ENCODE data around the gene MRGPRD. TPM values are rescaled to one million over a fixed set of nuclear protein-coding genes. Genes with fewer than 3 reads are reported as not detected.
"Not testable (repeated sequence)": the region's sequence is repeated elsewhere in the genome, so short reads cannot be mapped to it uniquely, and the experiment has no call there.

Gene MRGPRD
- total RNA-seq, 8 experiments from 2014 or later: 0.21 TPM; not detected in 7

GRCh38 chr11:68978931-68979594, 1.7 kb downstream of the MRGPRD start:
- Histone ChIP-seq H3K4me1 (replicated peaks in 1 of 2) (peaks cover 0 to 4% of the 10 kb centered on the region in 2 donors), H3K27ac (no peak overlapping the region), H3K4me3 (no peak overlapping the region)
- WGBS, 10 experiments: 47 to 100% (median 63%) methylated on average over 1 to 4 of the region's 15 CpGs; no CpG with 5 or more reads in 5 of the 10 experiments
- in situ Hi-C loops (cut with MboI; ENCODE audit: low pct_unique_long_range_greater_than_20kb in 2 of 9, low sequenced_read_pairs in 9 of 9, unreplicated experiment in 9 of 9): no loop called here
- ATAC-seq (replicated peaks in 6 of 8): no peak

- in situ Hi-C loops (cut with MboI; ENCODE audit: low pct_unique_long_range_greater_than_20kb in 2 of 9, low sequenced_read_pairs in 9 of 9, unreplicated experiment in 9 of 9): no loop called here
- Histone ChIP-seq H3K27ac (no peak overlapping the region), H3K4me3 (no peak overlapping the region), H3K4me1 (replicated peaks in 1 of 2) (peaks cover 0 to 4% of the 10 kb centered on the region in 2 donors)
- ATAC-seq (replicated peaks in 6 of 8): no peak
- WGBS, 10 experiments: 40 to 100% (median 80%) methylated on average over 1 to 3 of the region's 5 CpGs; no CpG with 5 or more reads in 3 of the 10 experiments
Measured at GRCh38 chr11:68978626-68978930, 2.2 kb downstream of the MRGPRD start.

GRCh38 chr11:68977781-68978625, 2.8 kb downstream of the MRGPRD start:
- in situ Hi-C loops (cut with MboI; ENCODE audit: low pct_unique_long_range_greater_than_20kb in 2 of 9, low sequenced_read_pairs in 9 of 9, unreplicated experiment in 9 of 9): no loop called here
- H3K27ac ChIP-seq: no peak overlapping the region
- no peak for ATAC-seq (replicated peaks in 6 of 8)
- 7 to 80% (median 63%) methylated on average over 1 to 7 of the region's 14 CpGs; no CpG with 5 or more reads in 3 of the 10 experiments for WGBS, 10 experiments
- H3K4me3 ChIP-seq: no peak overlapping the region
- peaks cover 0 to 4% of the 10 kb centered on the region in 2 donors for H3K4me1 ChIP-seq (replicated peaks in 1 of 2)

- peaks cover 0 to 4% of the 10 kb centered on the region in 2 donors for H3K4me1 ChIP-seq (replicated peaks in 1 of 2)
Measured at GRCh38 chr11:68976563-68976962, 4.2 kb downstream of the MRGPRD start.

GRCh38 chr11:68976095-68976494, 4.7 kb downstream of the MRGPRD start:
- Histone ChIP-seq H3K27ac (no peak overlapping the region), H3K4me1 (replicated peaks in 1 of 2) (peaks cover 0 to 4% of the 10 kb centered on the region in 2 donors), H3K4me3 (no peak overlapping the region)
- in situ Hi-C loops (cut with MboI; ENCODE audit: low pct_unique_long_range_greater_than_20kb in 2 of 9, low sequenced_read_pairs in 9 of 9, unreplicated experiment in 9 of 9): no loop called here
- 24 to 82% (median 63%) methylated on average over 1 to 4 of the region's 4 CpGs; no CpG with 5 or more reads in 4 of the 10 experiments for WGBS, 10 experiments
- no peak for ATAC-seq (replicated peaks in 6 of 8)

More at GRCh38 chr11:68976563-68976962, 4.2 kb downstream of the MRGPRD start:
- in situ Hi-C loops (cut with MboI; ENCODE audit: low pct_unique_long_range_greater_than_20kb in 2 of 9, low sequenced_read_pairs in 9 of 9, unreplicated experiment in 9 of 9): no loop called here
- WGBS, 10 experiments: 0 to 83% (median 10%) methylated on average over 2 to 3 of the region's 4 CpGs; no CpG with 5 or more reads in 7 of the 10 experiments
- no peak overlapping the region for H3K27ac ChIP-seq
- no peak for ATAC-seq (replicated peaks in 6 of 8)
- no peak overlapping the region for H3K4me3 ChIP-seq

- ATAC-seq (replicated peaks in 6 of 8): peak in 7 of 8 experiments; percentile 42 to 88 (median 67)
- H3K27ac ChIP-seq: no peak overlapping the region
- no peak overlapping the region for H3K4me3 ChIP-seq
- 0 to 100% (median 83%) methylated on average over 1 to 5 of the region's 23 CpGs; no CpG with 5 or more reads in 2 of the 10 experiments for WGBS, 10 experiments
- peaks cover 0 to 4% of the 10 kb centered on the region in 2 donors for H3K4me1 ChIP-seq (replicated peaks in 1 of 2)
- in situ Hi-C loops (cut with MboI; ENCODE audit: low pct_unique_long_range_greater_than_20kb in 2 of 9, low sequenced_read_pairs in 9 of 9, unreplicated experiment in 9 of 9): no loop called here
Measured at GRCh38 chr11:68974421-68975194, 6.2 kb downstream of the MRGPRD start.

- H3K4me3 ChIP-seq; ATAC-seq (replicated peaks in 6 of 8); in situ Hi-C loops (cut with MboI; ENCODE audit: low pct_unique_long_range_greater_than_20kb in 2 of 9, low sequenced_read_pairs in 9 of 9, unreplicated experiment in 9 of 9); H3K27ac ChIP-seq; H3K4me1 ChIP-seq (replicated peaks in 1 of 2): not testable (repeated sequence)
- 80 to 100% (median 91%) methylated on average over 1 to 9 of the region's 12 CpGs; no CpG with 5 or more reads in 2 of the 10 experiments for WGBS, 10 experiments
Measured at GRCh38 chr11:68973706-68974105, 7.1 kb downstream of the MRGPRD start.

GRCh38 chr11:68973219-68973618, 7.6 kb downstream of the MRGPRD start:
- Histone ChIP-seq H3K27ac (no peak overlapping the region), H3K4me1 (replicated peaks in 1 of 2) (peaks cover 0 to 4% of the 10 kb centered on the region in 2 donors), H3K4me3 (no peak overlapping the region)
- no peak for ATAC-seq (replicated peaks in 6 of 8)
- 20 to 80% (median 60%) methylated on average over 1 to 4 of the region's 4 CpGs; no CpG with 5 or more reads in 5 of the 10 experiments for WGBS, 10 experiments
- in situ Hi-C loops (cut with MboI; ENCODE audit: low pct_unique_long_range_greater_than_20kb in 2 of 9, low sequenced_read_pairs in 9 of 9, unreplicated experiment in 9 of 9): no loop called here

GRCh38 chr11:68970921-68971636, 9.7 kb downstream of the MRGPRD start:
- Histone ChIP-seq H3K4me1 (replicated peaks in 1 of 2) (peaks cover 0 to 4% of the 10 kb centered on the region in 2 donors), H3K4me3 (no peak overlapping the region), H3K27ac (no peak overlapping the region)
- 29 to 90% (median 61%) methylated on average over 1 to 4 of the region's 8 CpGs for WGBS, 10 experiments
- no peak for ATAC-seq (replicated peaks in 6 of 8)
- in situ Hi-C loops (cut with MboI; ENCODE audit: low pct_unique_long_range_greater_than_20kb in 2 of 9, low sequenced_read_pairs in 9 of 9, unreplicated experiment in 9 of 9): no loop called here

- 49 to 100% (median 83%) methylated on average over 1 to 5 of the region's 8 CpGs; no CpG with 5 or more reads in 3 of the 10 experiments for WGBS, 10 experiments
- H3K27ac ChIP-seq: no peak overlapping the region
- H3K4me1 ChIP-seq (replicated peaks in 1 of 2): no peaks in the 10 kb centered on the region
- no peak overlapping the region for H3K4me3 ChIP-seq
- in situ Hi-C loops (cut with MboI; ENCODE audit: low pct_unique_long_range_greater_than_20kb in 2 of 9, low sequenced_read_pairs in 9 of 9, unreplicated experiment in 9 of 9): no loop called here
- ATAC-seq (replicated peaks in 6 of 8): no peak
Measured at GRCh38 chr11:68969386-68969785, 11.4 kb downstream of the MRGPRD start.

- in situ Hi-C loops (cut with MboI; ENCODE audit: low pct_unique_long_range_greater_than_20kb in 2 of 9, low sequenced_read_pairs in 9 of 9, unreplicated experiment in 9 of 9): no loop called here
- H3K4me3 ChIP-seq: no peak overlapping the region
- peak in 2 of 8 experiments; percentile 38 to 81 for ATAC-seq (replicated peaks in 6 of 8)
- 12 to 100% (median 78%) methylated on average over 2 to 20 of the region's 29 CpGs; no CpG with 5 or more reads in 2 of the 10 experiments for WGBS, 10 experiments
- H3K27ac ChIP-seq: no peak overlapping the region
- no peaks in the 10 kb centered on the region for H3K4me1 ChIP-seq (replicated peaks in 1 of 2)
Measured at GRCh38 chr11:68968306-68969250, 12.2 kb downstream of the MRGPRD start.
